ENCODE data around the gene EID2B.
A peak's percentile ranks its signal among the peaks of the same experiment; 100 is the strongest.

The EID2B gene

DNA sequence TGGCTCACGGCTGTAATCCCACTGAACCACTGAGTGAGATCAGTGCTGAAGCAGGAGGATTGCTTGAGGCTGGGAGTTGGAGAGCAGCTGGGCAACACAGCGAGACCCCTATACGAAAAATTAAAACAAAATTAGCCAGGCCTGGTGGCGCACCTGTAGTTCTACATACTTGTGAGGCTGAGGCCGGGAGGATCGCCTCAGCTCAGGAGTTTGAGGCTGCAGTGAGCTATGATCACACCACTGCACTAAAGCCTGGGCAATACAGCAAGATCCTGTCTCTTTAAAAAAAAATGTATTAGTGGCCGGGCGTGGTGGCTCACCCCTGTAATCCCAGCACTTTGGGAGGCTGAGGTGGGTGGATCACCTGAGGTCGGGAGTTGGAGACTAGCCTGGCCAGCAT is 24.0 kb downstream of the EID2B start:
- no peak for DNase-seq (ENCODE audit: low read depth)
- H3K4me3 ChIP-seq (ENCODE audit: low read length), result no peak overlapping the region
- TF ChIP-seq, protein P1, sequence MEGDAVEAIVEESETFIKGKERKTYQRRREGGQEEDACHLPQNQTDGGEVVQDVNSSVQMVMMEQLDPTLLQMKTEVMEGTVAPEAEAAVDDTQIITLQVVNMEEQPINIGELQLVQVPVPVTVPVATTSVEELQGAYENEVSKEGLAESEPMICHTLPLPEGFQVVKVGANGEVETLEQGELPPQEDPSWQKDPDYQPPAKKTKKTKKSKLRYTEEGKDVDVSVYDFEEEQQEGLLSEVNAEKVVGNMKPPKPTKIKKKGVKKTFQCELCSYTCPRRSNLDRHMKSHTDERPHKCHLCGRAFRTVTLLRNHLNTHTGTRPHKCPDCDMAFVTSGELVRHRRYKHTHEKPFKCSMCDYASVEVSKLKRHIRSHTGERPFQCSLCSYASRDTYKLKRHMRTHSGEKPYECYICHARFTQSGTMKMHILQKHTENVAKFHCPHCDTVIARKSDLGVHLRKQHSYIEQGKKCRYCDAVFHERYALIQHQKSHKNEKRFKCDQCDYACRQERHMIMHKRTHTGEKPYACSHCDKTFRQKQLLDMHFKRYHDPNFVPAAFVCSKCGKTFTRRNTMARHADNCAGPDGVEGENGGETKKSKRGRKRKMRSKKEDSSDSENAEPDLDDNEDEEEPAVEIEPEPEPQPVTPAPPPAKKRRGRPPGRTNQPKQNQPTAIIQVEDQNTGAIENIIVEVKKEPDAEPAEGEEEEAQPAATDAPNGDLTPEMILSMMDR (conservative IDR thresholded peaks at IDR 0.05; ENCODE audit: low read depth, low read length), result no peak

DNA sequence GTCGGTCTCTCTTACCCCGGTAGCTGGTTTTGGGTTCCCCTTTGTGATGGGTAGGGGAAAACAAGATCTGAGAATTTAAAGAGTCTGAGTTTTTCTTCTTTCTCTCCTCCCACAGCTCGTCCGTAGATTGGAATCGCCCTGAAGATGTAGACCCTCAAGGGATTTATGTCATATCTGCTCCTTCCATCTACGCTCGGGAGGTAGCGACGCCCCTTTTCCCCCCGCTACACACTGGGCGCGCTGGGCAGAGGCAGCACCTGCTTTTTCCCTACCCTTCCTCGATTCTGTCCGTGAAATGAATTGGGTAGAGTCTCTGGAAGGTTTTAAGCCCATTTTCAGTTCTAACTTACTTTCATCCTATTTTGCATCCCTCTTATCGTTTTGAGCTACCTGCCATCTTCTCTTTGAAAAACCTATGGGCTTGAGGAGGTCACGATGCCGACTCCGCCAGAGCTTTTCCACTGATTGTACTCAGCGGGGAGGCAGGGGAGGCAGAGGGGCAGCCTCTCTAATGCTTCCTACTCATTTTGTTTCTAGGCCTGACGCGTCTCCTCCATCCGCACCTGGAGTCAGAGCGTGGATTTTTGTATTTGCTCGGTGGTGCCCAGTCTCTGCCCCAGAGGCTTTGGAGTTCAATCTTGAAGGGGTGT is 24.8 kb downstream of the EID2B start:
- DNase-seq (ENCODE audit: low read depth), result no peak
- peak overlapping the region; percentile 53 for H3K4me3 ChIP-seq (ENCODE audit: low read length)
- TF ChIP-seq, protein P1 (conservative IDR thresholded peaks at IDR 0.05; ENCODE audit: low read depth, low read length), result no peak

DNA sequence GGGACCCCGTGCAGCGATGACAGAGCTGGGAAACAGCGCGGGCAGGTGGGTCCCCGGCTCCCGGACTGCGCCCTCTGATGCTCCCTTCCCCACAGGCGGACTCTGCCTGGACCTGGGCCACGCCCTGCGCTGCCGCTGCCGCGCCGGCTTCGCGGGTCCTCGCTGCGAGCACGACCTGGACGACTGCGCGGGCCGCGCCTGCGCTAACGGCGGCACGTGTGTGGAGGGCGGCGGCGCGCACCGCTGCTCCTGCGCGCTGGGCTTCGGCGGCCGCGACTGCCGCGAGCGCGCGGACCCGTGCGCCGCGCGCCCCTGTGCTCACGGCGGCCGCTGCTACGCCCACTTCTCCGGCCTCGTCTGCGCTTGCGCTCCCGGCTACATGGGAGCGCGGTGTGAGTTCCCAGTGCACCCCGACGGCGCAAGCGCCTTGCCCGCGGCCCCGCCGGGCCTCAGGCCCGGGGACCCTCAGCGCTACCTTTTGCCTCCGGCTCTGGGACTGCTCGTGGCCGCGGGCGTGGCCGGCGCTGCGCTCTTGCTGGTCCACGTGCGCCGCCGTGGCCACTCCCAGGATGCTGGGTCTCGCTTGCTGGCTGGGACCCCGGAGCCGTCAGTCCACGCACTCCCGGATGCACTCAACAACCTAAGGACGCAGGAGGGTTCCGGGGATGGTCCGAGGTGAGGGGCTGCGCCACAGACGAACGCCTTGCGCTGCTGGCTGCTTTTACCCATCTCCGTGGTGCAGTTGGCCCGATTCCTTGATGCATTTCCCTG is 25.5 kb downstream of the EID2B start:
- peak overlapping the region; percentile 53 for H3K4me3 ChIP-seq (ENCODE audit: low read length)
- no peak for DNase-seq (ENCODE audit: low read depth)
- TF ChIP-seq, protein P1 (conservative IDR thresholded peaks at IDR 0.05; ENCODE audit: low read depth, low read length), result no peak

DNA sequence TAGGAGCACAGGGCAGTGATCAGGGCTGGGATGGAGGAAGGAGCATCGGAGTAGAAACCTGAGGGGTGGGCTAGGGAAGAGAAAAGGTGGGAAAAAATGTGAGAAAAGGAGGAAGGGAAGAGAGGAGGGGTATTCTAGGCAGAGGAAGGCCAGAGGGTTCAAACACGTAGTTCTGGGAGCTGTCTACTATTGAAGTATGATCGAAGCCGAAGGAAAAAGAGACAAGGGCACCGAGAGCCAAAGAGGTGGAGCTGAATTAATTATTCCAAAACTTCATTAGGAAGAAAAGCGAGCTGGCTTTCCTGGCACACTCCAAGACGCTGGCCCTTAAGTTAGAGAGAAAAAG is 26.1 kb downstream of the EID2B start:
- no peak overlapping the region for H3K4me3 ChIP-seq (ENCODE audit: low read length)
- DNase-seq (ENCODE audit: low read depth), result no peak
- TF ChIP-seq, protein P1 (conservative IDR thresholded peaks at IDR 0.05; ENCODE audit: low read depth, low read length), result no peak

DNA sequence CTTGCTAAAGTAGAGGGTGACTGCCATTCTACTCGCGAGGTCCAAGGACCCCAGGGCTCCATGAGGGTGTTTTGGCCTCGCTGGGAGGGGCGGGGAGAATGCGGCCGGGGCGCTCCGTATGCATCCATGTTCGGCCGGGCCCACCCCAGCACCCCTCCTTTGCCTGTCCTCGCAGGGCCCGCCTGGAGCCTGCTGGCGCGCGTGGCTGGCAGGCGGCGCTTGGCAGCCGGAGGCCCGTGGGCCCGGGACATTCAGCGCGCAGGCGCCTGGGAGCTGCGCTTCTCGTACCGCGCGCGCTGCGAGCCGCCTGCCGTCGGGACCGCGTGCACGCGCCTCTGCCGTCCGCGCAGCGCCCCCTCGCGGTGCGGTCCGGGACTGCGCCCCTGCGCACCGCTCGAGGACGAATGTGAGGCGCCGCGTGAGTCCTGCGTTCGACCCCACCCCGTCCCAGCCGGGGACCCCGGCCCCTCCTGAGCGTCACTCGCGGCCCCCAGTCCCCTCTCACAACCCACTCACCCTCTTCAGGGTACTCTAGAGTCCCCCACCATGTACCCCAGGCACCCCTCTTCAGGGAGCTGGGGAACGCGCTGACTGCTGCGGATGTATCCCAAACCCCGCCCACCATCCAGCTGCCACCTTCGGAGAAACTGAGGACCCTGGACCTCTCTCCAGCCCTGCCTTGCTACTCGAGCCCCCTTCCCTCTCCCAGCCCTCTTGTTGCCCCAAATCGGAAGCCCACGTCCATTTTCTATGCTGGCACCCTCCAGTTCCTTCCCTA is 29.8 kb downstream of the EID2B start:
- TF ChIP-seq, protein P1 (conservative IDR thresholded peaks at IDR 0.05; ENCODE audit: low read depth, low read length), result peak; percentile 59

DNA sequence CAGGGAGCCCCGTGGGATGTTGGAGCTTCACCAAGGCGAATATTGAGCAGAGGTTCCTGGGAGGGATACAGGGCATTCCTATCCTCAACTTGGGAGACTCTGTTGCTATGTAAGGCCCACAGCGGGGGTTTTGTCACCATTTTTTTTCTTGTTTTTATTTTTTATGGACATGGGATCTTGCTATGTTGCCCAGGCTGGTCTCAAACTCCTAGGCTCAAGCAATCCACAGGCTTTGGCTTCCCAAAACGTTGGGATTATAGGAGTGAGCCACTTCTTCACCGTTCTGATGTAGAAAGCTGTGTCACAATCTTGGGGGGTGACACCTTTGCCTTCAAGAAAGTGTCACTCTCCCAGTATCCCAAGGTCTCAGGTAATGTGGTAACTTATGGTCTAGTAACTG is 31.3 kb downstream of the EID2B start:
- H3K4me3 ChIP-seq (ENCODE audit: low read length), result no peak overlapping the region
- DNase-seq (ENCODE audit: low read depth), result no peak
- TF ChIP-seq, protein P1 (conservative IDR thresholded peaks at IDR 0.05; ENCODE audit: low read depth, low read length), result no peak

More for the DNA sequence above, 29.8 kb downstream of the EID2B start:
- DNase-seq (ENCODE audit: low read depth), result no peak
- H3K4me3 ChIP-seq (ENCODE audit: low read length), result no peak overlapping the region
